ENCODE results near the gene SMC1A. TPM values are rescaled to one million over a fixed set of nuclear protein-coding genes. Genes with fewer than 3 reads are reported as not detected.
A peak's percentile ranks its signal among the peaks of the same experiment; 100 is the strongest.

Gene SMC1A
- total RNA-seq, 6 donors from 2014 or later: 27.2 to 49.3 (median 42.5) TPM

- H3K9me3 ChIP-seq: peaks cover 0 to 2% (median 0%) of the 10 kb centered on the region in 4 donors
- no peaks in the 10 kb centered on the region for H3K27me3 ChIP-seq
- DNase-seq (peak in 1 of 2 donors; percentile 10), ATAC-seq (ENCODE audit: low FRiP score in 2 of 2) (peak in 1 of 2 donors; percentile 61)
- H3K4me3 ChIP-seq: no peak overlapping the region
- WGBS, 2 donors: 79% methylated on average over 11 of the region's 12 CpGs; no CpG with 5 or more reads in 1 of the 2 donors
- no peaks in the 10 kb centered on the region for H3K36me3 ChIP-seq
- no peaks in the 10 kb centered on the region for H3K4me1 ChIP-seq
- H3K27ac ChIP-seq: no peak overlapping the region
- no peak for TF ChIP-seq POLR2AphosphoS5 (IDR thresholded peaks at IDR 0.05)
- TF ChIP-seq CTCF (IDR thresholded peaks at IDR 0.05): no peak
- TF ChIP-seq POLR2A (IDR thresholded peaks at IDR 0.05): no peak
- TF ChIP-seq EP300 (IDR thresholded peaks at IDR 0.05): no peak
These were observed 81.4 kb downstream of the SMC1A start for GRCh38 chrX:53340852-53341645.

GRCh38 chrX:53337101-53337500, 85.4 kb downstream of the SMC1A start:
- Histone ChIP-seq H3K4me1 (no peaks in the 10 kb centered on the region), H3K4me3 (no peak overlapping the region), H3K9me3 (no peaks in the 10 kb centered on the region), H3K27ac (no peak overlapping the region), H3K27me3 (no peaks in the 10 kb centered on the region), H3K36me3 (no peaks in the 10 kb centered on the region)
- no peak for TF ChIP-seq EP300 (IDR thresholded peaks at IDR 0.05)
- TF ChIP-seq POLR2A (IDR thresholded peaks at IDR 0.05): no peak
- TF ChIP-seq CTCF (IDR thresholded peaks at IDR 0.05): no peak
- TF ChIP-seq POLR2AphosphoS5 (IDR thresholded peaks at IDR 0.05): no peak
- 83 to 84% methylated on average over 10 of the region's 10 CpGs for WGBS, 2 donors
- no peak for ATAC-seq (ENCODE audit: low FRiP score in 2 of 2)
- no peak for DNase-seq

GRCh38 chrX:53333853-53334252, 88.6 kb downstream of the SMC1A start:
- Histone ChIP-seq H3K27me3 (no peaks in the 10 kb centered on the region), H3K9me3 (no peaks in the 10 kb centered on the region), H3K27ac (no peak overlapping the region), H3K4me3 (no peak overlapping the region), H3K36me3 (no peaks in the 10 kb centered on the region), H3K4me1 (no peaks in the 10 kb centered on the region)
- WGBS, 2 donors: 76 to 84% methylated on average over 3 of the region's 3 CpGs
- DNase-seq (no peak), ATAC-seq (ENCODE audit: low FRiP score in 2 of 2) (no peak)
- TF ChIP-seq POLR2AphosphoS5 (IDR thresholded peaks at IDR 0.05) (no peak), POLR2A (IDR thresholded peaks at IDR 0.05) (no peak)

GRCh38 chrX:53332204-53332603, 90.2 kb downstream of the SMC1A start:
- H3K4me1 ChIP-seq: no peaks in the 10 kb centered on the region
- H3K27ac ChIP-seq: no peak overlapping the region
- no peaks in the 10 kb centered on the region for H3K27me3 ChIP-seq
- H3K36me3 ChIP-seq: no peaks in the 10 kb centered on the region
- ATAC-seq (ENCODE audit: low FRiP score in 2 of 2) (no peak), DNase-seq (no peak)
- no peaks in the 10 kb centered on the region for H3K9me3 ChIP-seq
- 46 to 59% methylated on average over 2 to 5 of the region's 5 CpGs for WGBS, 2 donors
- H3K4me3 ChIP-seq: no peak overlapping the region
- TF ChIP-seq EP300 (IDR thresholded peaks at IDR 0.05): no peak
- no peak for TF ChIP-seq CTCF (IDR thresholded peaks at IDR 0.05)
- no peak for TF ChIP-seq POLR2A (IDR thresholded peaks at IDR 0.05)
- TF ChIP-seq POLR2AphosphoS5 (IDR thresholded peaks at IDR 0.05): no peak

- WGBS, 2 donors: 90% methylated on average over 10 of the region's 10 CpGs; no CpG with 5 or more reads in 1 of the 2 donors
- TF ChIP-seq EP300 (IDR thresholded peaks at IDR 0.05) (no peak), CTCF (IDR thresholded peaks at IDR 0.05) (no peak), POLR2A (IDR thresholded peaks at IDR 0.05) (no peak), POLR2AphosphoS5 (IDR thresholded peaks at IDR 0.05) (no peak)
These were observed 92.1 kb downstream of the SMC1A start for GRCh38 chrX:53330331-53330730.

More at GRCh38 chrX:53330331-53330730, 92.1 kb downstream of the SMC1A start:
- Histone ChIP-seq H3K9me3 (no peaks in the 10 kb centered on the region), H3K36me3 (no peaks in the 10 kb centered on the region), H3K27ac (no peak overlapping the region), H3K4me1 (no peaks in the 10 kb centered on the region), H3K4me3 (no peak overlapping the region), H3K27me3 (no peaks in the 10 kb centered on the region)
- DNase-seq (no peak), ATAC-seq (ENCODE audit: low FRiP score in 2 of 2) (no peak)
